HG02763 (cell line): Measurements from ENCODE around the gene CADPS.

Source experiments
- ATAC-seq: cut with Tn5 transposase; IDR thresholded peaks from one replicate; pipeline ENCODE4 v1.9.1; 2021; ENCODE audit warnings: mild to moderate bottlenecking, moderate library complexity; ENCODE audit not compliant: unreplicated experiment

CADPS gene

DNA sequence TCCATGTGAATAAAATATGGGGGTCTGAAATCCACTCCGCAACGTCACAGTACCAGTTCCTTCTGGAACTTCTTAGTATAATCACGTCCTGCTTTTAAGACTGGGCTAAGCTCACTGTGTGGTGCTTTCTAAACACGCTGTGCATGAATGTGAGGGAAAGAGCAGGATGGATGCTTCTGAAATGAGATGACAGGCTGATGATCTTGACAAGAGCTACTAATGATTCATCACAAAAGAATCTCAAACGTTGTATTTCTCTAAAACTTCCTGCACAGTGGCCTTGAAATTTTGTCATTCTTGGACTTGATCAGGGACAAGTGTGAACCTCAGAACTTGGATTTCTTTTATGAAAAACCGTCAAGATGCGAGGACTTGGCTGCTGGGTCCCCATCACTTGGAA is 221.4 kb downstream of the CADPS start:
- ATAC-seq: no peak

DNA sequence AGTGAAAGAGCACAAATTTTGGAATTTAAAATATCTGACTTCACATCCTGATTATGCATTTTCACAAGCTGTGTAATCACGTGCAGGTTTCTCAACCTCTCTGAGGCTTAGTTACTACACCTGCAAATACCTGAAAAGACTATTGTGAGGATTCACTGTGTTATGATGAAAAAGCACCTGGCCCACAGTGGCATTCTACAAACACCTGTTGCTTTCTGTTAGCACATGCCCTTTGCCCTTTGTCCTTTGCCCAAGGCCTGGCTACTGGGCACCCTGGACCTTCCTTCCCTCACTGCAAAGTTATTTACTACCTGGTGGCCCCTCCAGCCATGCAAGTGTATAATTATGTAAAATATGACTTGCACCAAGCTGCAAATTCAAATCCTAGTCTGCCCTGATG is 227.5 kb downstream of the CADPS start:
- no peak for ATAC-seq

- no peak for ATAC-seq
Measured at GRCh38 chr3:62644493-62644892, 230.7 kb downstream of the CADPS start.

- no peak for ATAC-seq
Measured at GRCh38 chr3:62638316-62638715, 236.9 kb downstream of the CADPS start.

DNA sequence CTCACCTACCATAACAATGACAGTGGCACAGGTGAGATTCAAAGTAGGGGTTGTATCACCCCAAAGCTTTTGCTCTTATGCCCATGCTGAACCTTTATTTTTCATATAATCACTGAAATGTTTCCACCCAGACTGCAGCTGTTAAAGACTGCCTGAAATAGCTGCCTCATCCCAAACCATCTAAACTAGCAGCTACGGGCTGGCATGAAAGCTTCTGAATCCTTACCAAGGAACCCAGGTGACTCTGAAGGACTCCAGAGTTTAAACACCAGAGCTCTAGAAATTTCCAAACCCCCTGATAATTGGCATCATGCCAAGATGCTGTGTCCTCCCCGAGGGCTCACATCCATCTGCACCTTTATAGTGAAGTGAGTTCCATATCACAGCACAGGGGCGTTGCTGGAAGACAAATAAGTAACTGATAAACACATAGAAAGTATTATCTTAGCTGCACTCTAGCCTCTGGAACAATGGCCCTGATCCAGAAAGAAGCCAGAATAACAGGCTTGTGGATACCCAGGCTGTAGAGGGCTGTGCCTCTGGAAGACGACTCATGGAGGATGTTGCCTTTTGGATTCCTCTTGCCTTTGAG is 238.9 kb downstream of the CADPS start:
- ATAC-seq: no peak

DNA sequence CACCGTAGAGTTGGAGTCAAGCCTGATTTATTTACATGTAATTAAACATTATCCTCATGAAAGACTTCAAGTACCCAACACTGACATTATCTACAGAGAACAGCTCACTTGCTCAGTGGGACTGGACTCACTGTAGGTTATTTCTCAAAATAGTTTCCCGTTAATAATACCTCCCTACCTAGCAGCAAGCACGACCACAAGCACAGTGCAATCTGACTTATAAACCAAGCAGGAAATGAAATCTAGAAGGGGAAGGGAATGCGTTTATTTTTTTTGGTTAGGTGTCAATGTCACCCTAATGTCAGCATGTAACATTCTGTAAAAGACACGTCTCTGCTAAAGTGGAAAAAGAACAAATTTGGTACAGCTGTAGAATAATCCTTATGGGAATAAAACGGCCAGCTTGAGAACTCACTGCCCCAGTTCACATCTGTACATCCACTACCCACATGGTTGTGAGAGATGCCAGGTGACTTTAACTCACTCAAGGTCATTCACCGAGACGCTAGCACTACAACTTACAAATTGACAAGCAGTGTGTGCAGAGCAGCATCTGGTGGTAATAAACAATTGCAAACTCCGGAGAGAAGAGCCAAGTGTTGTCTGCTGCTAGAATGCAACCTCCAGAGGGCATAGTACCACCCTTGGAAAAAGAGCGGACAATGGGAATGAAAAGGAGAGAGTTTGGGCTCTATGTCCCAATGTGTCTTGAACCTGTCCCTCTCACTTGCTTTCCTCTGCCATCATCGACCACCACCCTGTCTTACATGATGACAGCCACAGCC is 242.5 kb downstream of the CADPS start:
- no peak for ATAC-seq

DNA sequence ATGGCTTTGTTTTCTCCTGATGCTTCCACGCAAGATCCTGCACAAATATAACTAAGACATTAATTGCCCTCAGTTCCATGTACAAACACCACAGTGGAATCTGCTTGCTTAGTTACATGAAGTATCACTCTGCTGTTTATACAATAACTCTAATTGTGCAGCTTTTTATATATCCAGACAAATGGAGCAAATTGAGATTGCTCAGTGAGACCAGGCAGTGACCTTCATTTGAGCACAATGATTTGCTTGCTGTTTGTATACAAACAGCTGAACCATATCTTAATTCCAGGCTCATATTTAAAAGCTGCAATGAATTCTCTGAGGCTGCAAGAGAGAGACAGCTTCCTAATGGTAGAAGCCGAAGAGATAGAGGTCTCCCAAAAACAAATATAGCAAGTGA is 243.7 kb downstream of the CADPS start:
- no peak for ATAC-seq

GRCh38 chr3:62630664-62631063 is 244.6 kb downstream of the CADPS start:
- ATAC-seq: no peak

GRCh38 chr3:62625268-62625667 is 249.9 kb downstream of the CADPS start:
- ATAC-seq: no peak

GRCh38 chr3:62624185-62624584 is 251.0 kb downstream of the CADPS start:
- no peak for ATAC-seq

GRCh38 chr3:62622553-62623174 is 252.6 kb downstream of the CADPS start:
- no peak for ATAC-seq

DNA sequence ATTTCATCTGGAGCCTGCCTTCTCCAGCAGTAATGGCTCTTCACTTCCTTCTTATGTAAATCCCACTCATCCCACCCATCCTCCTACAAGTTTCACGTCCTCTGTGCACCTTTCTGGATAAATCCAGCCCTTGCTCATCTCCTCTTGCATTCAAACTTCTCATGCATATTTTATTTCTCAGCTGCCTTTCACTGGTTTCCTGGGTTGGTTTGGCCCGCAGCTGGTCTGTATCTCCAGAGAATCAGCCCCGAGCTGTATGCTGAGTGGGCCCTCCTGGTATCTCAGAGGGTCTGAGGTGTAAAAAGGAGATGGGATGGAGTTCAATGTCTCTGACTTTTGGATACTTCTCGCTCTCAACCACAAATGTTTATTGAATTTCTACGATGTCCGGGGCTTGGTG is 253.3 kb downstream of the CADPS start:
- no peak for ATAC-seq

DNA sequence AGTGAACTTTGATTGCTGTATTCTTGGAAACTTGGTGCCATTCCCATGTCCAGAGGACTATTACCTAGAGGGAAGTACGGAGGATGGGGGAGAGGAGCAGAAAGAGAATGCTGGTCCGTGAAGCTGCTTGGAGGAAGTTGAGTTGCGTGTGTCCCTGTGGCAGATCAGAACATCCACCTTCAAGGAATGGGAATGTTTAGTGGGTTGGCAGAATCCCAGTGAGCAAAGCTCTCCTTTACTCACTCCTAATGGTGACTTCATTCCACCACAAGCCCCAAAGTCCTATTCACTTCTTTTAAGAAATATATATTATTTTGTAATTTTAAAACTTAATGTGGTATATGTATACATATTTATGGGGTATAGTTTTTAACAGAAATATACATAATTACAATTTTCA is 254.0 kb downstream of the CADPS start:
- no peak for ATAC-seq

DNA sequence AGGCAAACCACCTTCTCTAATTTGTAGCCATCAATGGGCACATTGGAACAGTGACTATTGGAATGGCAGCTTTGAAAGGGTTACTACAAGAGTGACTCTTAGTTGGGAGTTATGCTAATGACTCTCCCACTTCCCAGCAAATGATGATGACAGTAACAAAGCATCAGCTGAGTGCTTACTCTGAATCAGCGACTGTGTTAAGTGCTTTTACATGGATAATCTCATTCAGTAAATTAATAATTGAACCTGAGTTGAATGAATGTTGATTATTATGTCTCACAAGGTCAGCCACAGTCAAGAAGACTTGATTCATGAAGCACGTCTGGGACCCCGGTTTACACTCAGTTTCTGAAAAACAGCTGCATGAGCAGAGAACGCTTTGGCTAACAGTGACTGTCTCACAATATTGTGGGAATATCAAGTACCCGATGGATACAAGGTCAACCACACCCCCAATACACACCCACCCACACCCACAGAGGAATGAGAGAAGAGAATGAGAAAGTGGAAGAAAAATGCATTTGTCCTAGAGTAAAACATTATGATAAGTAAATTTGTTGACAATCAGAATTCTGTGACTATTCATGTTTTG is 259.9 kb downstream of the CADPS start:
- no peak for ATAC-seq

GRCh38 chr3:62614527-62614926 is 260.7 kb downstream of the CADPS start:
- no peak for ATAC-seq

- ATAC-seq: no peak
Measured at GRCh38 chr3:62611541-62612240, 263.5 kb downstream of the CADPS start.

GRCh38 chr3:62607287-62608029 is 267.8 kb downstream of the CADPS start:
- ATAC-seq: no peak

GRCh38 chr3:62605413-62606068 is 269.7 kb downstream of the CADPS start:
- ATAC-seq: no peak

DNA sequence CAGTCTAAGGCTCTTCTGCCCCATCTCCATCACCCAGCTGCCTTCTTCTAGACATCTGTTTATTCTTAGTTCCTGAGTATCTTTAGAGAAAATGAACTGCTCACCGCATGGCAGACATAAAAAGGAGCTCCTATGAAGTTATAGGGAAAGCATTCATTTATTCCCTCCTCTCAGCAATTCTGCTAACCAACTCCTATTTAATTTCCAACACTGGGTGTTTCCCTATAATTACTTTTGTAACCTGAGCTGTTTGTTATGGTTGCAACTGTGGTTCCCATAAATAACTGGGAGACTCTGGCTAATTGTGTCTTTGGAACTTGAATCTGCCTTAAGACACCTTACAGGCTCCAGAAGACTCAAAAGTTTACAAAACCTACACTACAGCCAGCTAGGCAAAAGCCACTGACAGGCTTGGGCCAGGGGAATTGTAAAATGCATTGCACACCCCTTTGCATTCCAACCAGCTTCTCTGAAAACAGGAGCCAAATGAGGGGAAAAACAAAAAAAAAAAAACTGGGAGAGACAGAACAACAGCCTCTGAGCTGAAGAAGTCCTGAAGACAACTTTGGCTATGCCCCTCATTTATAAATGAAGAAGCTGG is 270.4 kb downstream of the CADPS start:
- no peak for ATAC-seq

DNA sequence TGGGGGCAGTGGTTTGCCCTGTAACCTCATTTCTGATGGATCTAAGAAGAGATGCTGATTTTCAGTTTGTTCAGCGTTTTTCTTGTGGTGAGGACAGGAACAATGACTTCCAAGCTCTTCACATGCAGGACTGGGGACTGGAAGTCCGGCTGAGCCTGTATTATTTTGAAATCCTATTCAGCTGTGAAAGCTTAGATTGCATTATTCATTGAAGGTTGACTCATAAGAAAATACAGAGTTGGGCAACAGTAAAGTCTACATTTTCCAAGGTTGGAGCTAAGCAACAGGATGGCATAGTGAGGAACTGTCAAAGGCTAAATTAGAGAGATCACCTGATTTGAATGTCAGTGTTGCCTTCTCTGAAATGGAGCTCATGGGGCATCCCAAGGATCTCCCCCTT is 270.9 kb downstream of the CADPS start:
- no peak for ATAC-seq
